Parathyroid adenoma (tissue), 2 donors: ENCODE results near the gene SELENOT.
A peak's percentile ranks its signal among the peaks of the same experiment; 100 is the strongest.

Source experiments
- H2AFZ ChIP-seq: fragments of 300-600 bp; sonication (generic); one replicate; pipeline ENCODE4 v1.7.0; 2017; ENCODE audit warnings: antibody characterized with exemption, mild to moderate bottlenecking
- H3K27ac ChIP-seq: fragments of 300-600 bp; sonication (generic); one replicate; pipeline ENCODE4 v1.7.0; 2017
- H3K27me3 ChIP-seq: fragments of 300-600 bp; sonication (generic); one replicate; pipeline ENCODE4 v1.7.0; 2017; ENCODE audit warnings: low read length; ENCODE audit not compliant: control insufficient read depth, insufficient read depth
- H3K36me3 ChIP-seq: fragments of 300-600 bp; sonication (generic); one replicate; pipeline ENCODE4 v1.7.0; 2017; ENCODE audit warnings: low read length; ENCODE audit not compliant: control insufficient read depth, insufficient read depth
- H3K4me1 ChIP-seq: fragments of 300-600 bp; sonication (generic); one replicate; pipeline ENCODE4 v1.7.0; 2017; ENCODE audit warnings: control low read depth
- H3K4me2 ChIP-seq: fragments of 300-600 bp; sonication (generic); one replicate; pipeline ENCODE4 v1.7.0; 2017; ENCODE audit warnings: low read length
- H3K4me3 ChIP-seq: fragments of 300-600 bp; sonication (generic); one replicate; pipeline ENCODE4 v1.7.0; 2017; ENCODE audit warnings: low read depth, low read length
- H3K79me2 ChIP-seq: fragments of 300-600 bp; sonication (generic); one replicate; pipeline ENCODE4 v1.7.0; 2017; ENCODE audit warnings: control low read depth
- H3K9ac ChIP-seq: fragments of 300-600 bp; sonication (generic); one replicate; pipeline ENCODE4 v1.7.0; 2017; ENCODE audit warnings: mild to moderate bottlenecking
- H3K9me3 ChIP-seq: fragments of 300-600 bp; sonication (generic); one replicate; pipeline ENCODE4 v1.7.0; 2017; ENCODE audit warnings: low read length; ENCODE audit not compliant: control insufficient read depth
- CTCF ChIP-seq: fragments of 300-600 bp; sonication (generic); IDR thresholded peaks from one replicate; pipeline ENCODE4 v1.7.0; 2017; ENCODE audit warnings: antibody characterized with exemption, mild to moderate bottlenecking
- donor health status: primary hyperparathyroidism.

SELENOT gene

GRCh38 chr3:150611666-150612065, 8.5 kb downstream of the SELENOT start:
- Histone ChIP-seq H3K9ac (no peak overlapping the region), H3K9me3 (no peaks in the 10 kb centered on the region), H3K4me3 (no peak overlapping the region), H3K36me3 (no peaks in the 10 kb centered on the region), H3K4me1 (peaks cover 16% of the 10 kb centered on the region), H3K79me2 (peaks cover 54% of the 10 kb centered on the region), H3K27ac (no peak overlapping the region), H2AFZ (no peak overlapping the region), H3K4me2 (no peak overlapping the region), H3K27me3 (no peaks in the 10 kb centered on the region)
- TF ChIP-seq CTCF = no peak

- Histone ChIP-seq H3K79me2 (peaks cover 55% of the 10 kb centered on the region), H3K9ac (no peak overlapping the region), H3K27me3 (no peaks in the 10 kb centered on the region)
Measured at GRCh38 chr3:150612494-150612893, 9.4 kb downstream of the SELENOT start.

GRCh38 chr3:150613034-150613433, 9.9 kb downstream of the SELENOT start:
- Histone ChIP-seq H3K4me2 (peak overlapping the region; percentile 39), H3K79me2 (peaks cover 57% of the 10 kb centered on the region), H3K27me3 (no peaks in the 10 kb centered on the region), H3K4me3 (no peak overlapping the region), H3K9me3 (no peaks in the 10 kb centered on the region), H3K4me1 (peaks cover 11% of the 10 kb centered on the region), H3K36me3 (no peaks in the 10 kb centered on the region), H2AFZ (no peak overlapping the region), H3K9ac (no peak overlapping the region), H3K27ac (no peak overlapping the region)
- TF ChIP-seq CTCF = no peak

More at GRCh38 chr3:150612494-150612893, 9.4 kb downstream of the SELENOT start:
- Histone ChIP-seq H3K9me3 (no peaks in the 10 kb centered on the region), H3K36me3 (no peaks in the 10 kb centered on the region), H3K4me3 (no peak overlapping the region), H3K27ac (no peak overlapping the region), H2AFZ (no peak overlapping the region), H3K4me1 (peaks cover 14% of the 10 kb centered on the region), H3K4me2 (peak overlapping the region; percentile 39)
- no peak for TF ChIP-seq CTCF

GRCh38 chr3:150613709-150614480, 10.8 kb downstream of the SELENOT start:
- Histone ChIP-seq H3K4me2 (no peak overlapping the region), H3K36me3 (no peaks in the 10 kb centered on the region), H3K4me3 (no peak overlapping the region), H3K27me3 (no peaks in the 10 kb centered on the region), H3K4me1 (peaks cover 11% of the 10 kb centered on the region), H2AFZ (no peak overlapping the region), H3K9me3 (no peaks in the 10 kb centered on the region), H3K79me2 (peaks cover 59% of the 10 kb centered on the region), H3K27ac (no peak overlapping the region), H3K9ac (no peak overlapping the region)
- no peak for TF ChIP-seq CTCF
